B cell (primary cell): ENCODE measurements around the gene DYNLT3. TPM values are rescaled to one million over a fixed set of nuclear protein-coding genes. Genes with fewer than 3 reads are reported as not detected.

Experiments
- ATAC-seq: fragments of 200-7000 bp; cut with Tn5 transposase; one replicate; pipeline ENCODE4 v1.10.0; 2021; ENCODE audit warnings: low read depth, mild to moderate bottlenecking, moderate number of reproducible peaks, moderate library complexity
- CTCF ChIA-PET: fragments of 350-600 bp; sonication (Branson Sonifier 250); formaldehyde crosslinking; loops from one replicate; lab custom pipeline; 2021; ENCODE audit warnings: antibody characterized with exemption, inconsistent platforms; lab: Charles Lee
- POLR2A ChIA-PET: fragments of 350-600 bp; sonication (Branson Sonifier 250); formaldehyde crosslinking; loops from one replicate; lab custom pipeline; 2021; ENCODE audit warnings: antibody characterized with exemption; lab: Charles Lee
- DNase-seq: peaks from one replicate; pipeline ENCODE4 v3.0.0; 2013
- H2AFZ ChIP-seq: 2 replicates; pipeline ENCODE4 v1.6.1; 2012; ENCODE audit warnings: mild to moderate bottlenecking, low read depth, low read length; ENCODE audit not compliant: insufficient read depth, poor library complexity, severe bottlenecking
- H3K27ac ChIP-seq, 2 donors: 1 replicate in 1 of 2; 2 replicates in 1 of 2; pipeline ENCODE4 v1.5.1; 2012 to 2013; ENCODE audit warnings: low read length in 2 of 2, mild to moderate bottlenecking in 2 of 2, moderate library complexity in 1 of 2
- H3K27me3 ChIP-seq, 4 experiments: fragments of 200-600 bp in 1 of 4; sonication (generic) in 1 of 4; replicated peaks in 1 of 4; 1 replicate in 2 of 4; 2 replicates in 2 of 4; pipeline versions ENCODE4 v1.6.1 to v1.7.0; 2013 to 2016; ENCODE audit warnings: low read length in 3 of 4, mild to moderate bottlenecking in 2 of 4, mixed read lengths in 1 of 4, moderate library complexity in 1 of 4; ENCODE audit not compliant: insufficient read depth in 4 of 4, control insufficient read depth in 3 of 4; ENCODE audit errors: control extremely low read depth in 1 of 4
- H3K36me3 ChIP-seq, 2 experiments: replicated peaks in 1 of 2; 1 replicate in 1 of 2; 2 replicates in 1 of 2; pipeline versions ENCODE4 v1.6.1 to v1.7.1; 2013; ENCODE audit warnings: low read length in 1 of 2; ENCODE audit not compliant: insufficient read depth in 2 of 2, control insufficient read depth in 1 of 2; ENCODE audit errors: control extremely low read depth in 1 of 2, extremely low read depth in 1 of 2
- H3K4me1 ChIP-seq, 2 donors: fragments of 200-600 bp in 1 of 2; sonication (generic) in 1 of 2; 1 replicate in 1 of 2; 2 replicates in 1 of 2; pipeline versions ENCODE4 v1.5.1 to v1.6.1; 2013 to 2017; ENCODE audit warnings: low read length in 2 of 2; ENCODE audit not compliant: control insufficient read depth in 2 of 2, insufficient read depth in 2 of 2
- H3K4me2 ChIP-seq: replicated peaks from 2 replicates; pipeline ENCODE3; 2012; ENCODE audit warnings: mild to moderate bottlenecking, low read depth, low read length; ENCODE audit not compliant: poor library complexity, severe bottlenecking
- H3K4me3 ChIP-seq, 5 experiments: fragments of 200-600 bp in 1 of 5; sonication (generic) in 1 of 5; 1 replicate in 3 of 5; 2 replicates in 2 of 5; pipeline versions ENCODE4 v1.5.1 to v1.7.0; 2011 to 2016; ENCODE audit warnings: low read length in 4 of 5, mild to moderate bottlenecking in 4 of 5, low read depth in 2 of 5, control low read depth in 1 of 5, moderate library complexity in 1 of 5; ENCODE audit not compliant: insufficient read depth in 1 of 5; ENCODE audit errors: control extremely low read depth in 1 of 5, extremely low read depth in 1 of 5
- H3K79me2 ChIP-seq: fragments of 200-600 bp; sonication (generic); one replicate; pipeline ENCODE4 v1.6.0; 2016; ENCODE audit warnings: low read length; ENCODE audit not compliant: control insufficient read depth, insufficient read depth
- H3K9ac ChIP-seq: fragments of 200-600 bp; sonication (generic); 2 replicates; pipeline ENCODE4 v1.6.1; 2017; ENCODE audit warnings: mild to moderate bottlenecking, low read length, moderate library complexity
- H3K9me3 ChIP-seq, 3 donors: one replicate each; pipeline versions ENCODE4 v1.6.1 to v1.7.1; 2013; ENCODE audit warnings: low read length in 2 of 3; ENCODE audit not compliant: control insufficient read depth in 2 of 3, insufficient read depth in 1 of 3; ENCODE audit errors: control extremely low read depth in 1 of 3
- H4K20me1 ChIP-seq: 2 replicates; pipeline ENCODE4 v1.6.0; 2012; ENCODE audit warnings: mild to moderate bottlenecking, low read length; ENCODE audit not compliant: insufficient read depth, control insufficient read depth, poor library complexity, severe bottlenecking
- H3K27ac Mint-ChIP-seq: one replicate; pipeline ENCODE4 v1.8.0; 2021; ENCODE audit warnings: mixed read lengths
- H3K27me3 Mint-ChIP-seq: one replicate; pipeline ENCODE4 v1.8.0; 2021; ENCODE audit warnings: mixed read lengths
- H3K4me1 Mint-ChIP-seq: one replicate; pipeline ENCODE4 v1.8.0; 2021; ENCODE audit warnings: mixed read lengths
- H3K4me3 Mint-ChIP-seq: one replicate; pipeline ENCODE4 v1.8.0; 2021; ENCODE audit warnings: mixed read lengths
- H3K9me3 Mint-ChIP-seq: one replicate; pipeline ENCODE4 v1.8.0; 2022; ENCODE audit warnings: mixed read lengths; ENCODE audit not compliant: insufficient read depth
- CTCF ChIP-seq: fragments of 200-600 bp; IDR thresholded peaks from one replicate; pipeline ENCODE4 v1.8.0; 2022; ENCODE audit warnings: antibody characterized with exemption, mild to moderate bottlenecking
- EZH2 ChIP-seq: IDR thresholded peaks from 2 replicates; pipeline ENCODE4 v1.6.1; 2012; ENCODE audit warnings: borderline replicate concordance, low read depth, mild to moderate bottlenecking, moderate library complexity, low read length; ENCODE audit not compliant: insufficient read depth, poor library complexity, severe bottlenecking
- WGBS: methylation state at CpG from one replicate; pipeline ENCODE4 v1.1.5; 2013; ENCODE audit warnings: missing lambda C conversion rate; ENCODE audit not compliant: insufficient coverage; 5-methylcytosine and 5-hydroxymethylcytosine counted together
- intact Hi-C: fragments of 100-400 bp; cut with micrococcal nuclease; formaldehyde crosslinking; loops from one replicate; pipeline ENCODE4 v1.10.0; 2022
- polyA plus RNA-seq: library from polyadenylated mRNA; depleted of rRNA; stranded (reverse); fragments of >200 nt; gene quantifications from 2 replicates; pipeline ENCODE4 v1.2.3, GENCODE V29; 2012
- total RNA-seq, 2 donors: library from RNA; stranded (reverse); fragments of 120-200 nt in 1 of 2; gene quantifications; 1 replicate in 1 of 2; 2 replicates in 1 of 2; pipeline versions ENCODE4 v1.2.3 to v1.2.4, GENCODE V29; 2013 to 2022

Gene DYNLT3
- total and polyA plus RNA-seq, 2 donors (not counting 1 experiment from before 2014, with no cell fraction given): 15.3 to 20.4 TPM

DNA sequence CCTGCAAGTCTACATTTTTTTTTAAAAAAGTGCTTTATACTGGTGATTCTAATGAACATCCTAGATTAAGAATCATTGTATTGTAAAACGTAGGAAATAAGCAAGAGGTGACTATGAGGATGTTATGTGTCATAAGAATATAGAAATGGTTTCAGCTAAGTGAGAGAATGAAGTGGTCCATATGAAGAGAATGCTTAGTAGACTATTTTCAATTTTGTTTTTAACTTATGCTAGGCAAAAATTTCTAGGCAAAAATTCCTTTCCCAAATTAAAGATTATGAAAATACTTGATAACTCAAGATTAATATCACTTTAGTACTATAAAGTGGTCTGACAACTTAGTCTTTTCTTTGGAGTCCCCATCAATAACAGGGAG, 825 bp downstream of the DYNLT3 start:
- no peaks in the 10 kb centered on the region for H3K9me3 Mint-ChIP-seq
- H3K27me3 ChIP-seq: peaks cover 0 to 7% (median 0%) of the 10 kb centered on the region in 4 experiments
- TF ChIP-seq CTCF (no peak), EZH2 (no peak)
- H3K27ac ChIP-seq: peak overlapping the region; percentile 89 to 93
- H3K27me3 Mint-ChIP-seq: no peaks in the 10 kb centered on the region
- H3K4me2 ChIP-seq: peak overlapping the region; percentile 71
- H3K36me3 ChIP-seq: no peaks in the 10 kb centered on the region
- peak overlapping the region; percentile 76 for H3K27ac Mint-ChIP-seq
- no peaks in the 10 kb centered on the region for H3K79me2 ChIP-seq
- peak overlapping the region; percentile 17 to 82 (median 68) for H3K4me3 ChIP-seq
- peak overlapping the region; percentile 80 for H3K9ac ChIP-seq
- peaks cover 14% of the 10 kb centered on the region for H3K4me1 Mint-ChIP-seq
- no peaks in the 10 kb centered on the region for H4K20me1 ChIP-seq
- POLR2A ChIA-PET: no interaction called here
- H2AFZ ChIP-seq: peak overlapping the region; percentile 74
- peak overlapping the region; percentile 91 for H3K4me3 Mint-ChIP-seq
- H3K9me3 ChIP-seq: no peaks in the 10 kb centered on the region
- DNase-seq (no peak), ATAC-seq (no peak)
- peaks cover 4 to 9% of the 10 kb centered on the region in 2 donors for H3K4me1 ChIP-seq
- WGBS: no CpG with 5 or more reads among the region's 1 CpG
- CTCF ChIA-PET: interaction anchor here (1.1 kb wide), 1 partner anchor 22 kb away, joined by 3 read pairs; no protein-coding TSS in a partner anchor
- intact Hi-C loops: no loop called here

GRCh38 chrX:37846141-37846540, 1.2 kb downstream of the DYNLT3 start:
- Mint-ChIP-seq H3K4me3 (peak overlapping the region; percentile 91), H3K27ac (peak overlapping the region; percentile 76), H3K9me3 (no peaks in the 10 kb centered on the region), H3K27me3 (no peaks in the 10 kb centered on the region), H3K4me1 (peaks cover 14% of the 10 kb centered on the region)
- TF ChIP-seq EZH2: no peak
- no peak for TF ChIP-seq CTCF
- intact Hi-C loops: no loop called here
- CTCF ChIA-PET: interaction anchor here (1.1 kb wide), 1 partner anchor 21 kb away, joined by 3 read pairs; no protein-coding TSS in a partner anchor
- H3K36me3 ChIP-seq: no peaks in the 10 kb centered on the region
- no peak overlapping the region for H3K4me3 ChIP-seq
- POLR2A ChIA-PET: no interaction called here
- H2AFZ ChIP-seq: no peak overlapping the region
- no peak overlapping the region for H3K9ac ChIP-seq
- H3K9me3 ChIP-seq: no peaks in the 10 kb centered on the region
- ATAC-seq (no peak), DNase-seq (no peak)
- H4K20me1 ChIP-seq: no peaks in the 10 kb centered on the region
- H3K79me2 ChIP-seq: no peaks in the 10 kb centered on the region
- peak overlapping the region; percentile 71 for H3K4me2 ChIP-seq
- H3K27ac ChIP-seq: peak overlapping the region in 1 of 2 donors; percentile 93
- WGBS: no CpG with 5 or more reads among the region's 3 CpGs
- peaks cover 4 to 9% of the 10 kb centered on the region in 2 donors for H3K4me1 ChIP-seq
- H3K27me3 ChIP-seq: peaks cover 0 to 3% (median 0%) of the 10 kb centered on the region in 4 experiments
